ENCODE data around the gene SUV39H2.
"Not testable (repeated sequence)": the region's sequence is repeated elsewhere in the genome, so short reads cannot be mapped to it uniquely, and the experiment has no call there.

SUV39H2 gene

GRCh38 chr10:14884082-14884481 is 5.4 kb downstream of the SUV39H2 start:
- peaks cover 53% of the 10 kb centered on the region for H3K36me3 ChIP-seq (ENCODE audit: insufficient read depth, low read length)
- H2AFZ ChIP-seq (ENCODE audit: low read depth, low read length): no peak overlapping the region
- peaks cover 9% of the 10 kb centered on the region for H3K4me1 ChIP-seq (ENCODE audit: insufficient read depth, low read length)
- H3K27me3 ChIP-seq (ENCODE audit: insufficient read depth, low read length): no peaks in the 10 kb centered on the region
- peaks cover 7% of the 10 kb centered on the region for H3K9me3 ChIP-seq (ENCODE audit: low read length)
- H3K4me3 ChIP-seq (ENCODE audit: low read length): no peak overlapping the region

DNA sequence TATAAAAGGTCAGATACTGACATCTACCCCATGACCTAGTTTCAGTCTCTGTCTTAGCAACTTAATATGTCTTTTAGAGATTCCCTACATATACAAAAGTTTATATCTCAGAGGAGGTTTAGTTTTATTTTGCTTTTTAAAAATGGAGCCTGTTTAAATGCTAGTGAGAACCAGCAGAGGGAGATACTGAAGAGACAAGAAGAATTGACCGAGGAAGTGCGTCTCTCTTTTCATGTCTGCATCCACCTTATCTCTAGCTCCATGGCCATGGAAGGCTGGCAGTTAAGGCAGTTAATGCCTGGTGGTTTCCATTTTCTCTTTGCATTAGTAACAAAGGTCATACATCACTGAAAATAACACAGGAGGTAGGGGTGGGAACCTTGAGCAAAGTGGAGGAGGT is 10.7 kb downstream of the SUV39H2 start:
- Histone ChIP-seq H3K4me1 (ENCODE audit: insufficient read depth, low read length) (no peaks in the 10 kb centered on the region), H2AFZ (ENCODE audit: low read depth, low read length) (no peak overlapping the region), H3K27me3 (ENCODE audit: insufficient read depth, low read length) (no peaks in the 10 kb centered on the region), H3K36me3 (ENCODE audit: insufficient read depth, low read length) (peaks cover 42% of the 10 kb centered on the region), H3K9me3 (ENCODE audit: low read length) (peaks cover 7% of the 10 kb centered on the region), H3K4me3 (ENCODE audit: low read length) (no peak overlapping the region)

GRCh38 chr10:14891151-14891550 is 12.5 kb downstream of the SUV39H2 start:
- Histone ChIP-seq H3K4me1 (ENCODE audit: insufficient read depth, low read length) (no peaks in the 10 kb centered on the region), H2AFZ (ENCODE audit: low read depth, low read length) (no peak overlapping the region), H3K4me3 (ENCODE audit: low read length) (no peak overlapping the region), H3K27me3 (ENCODE audit: insufficient read depth, low read length) (no peaks in the 10 kb centered on the region), H3K36me3 (ENCODE audit: insufficient read depth, low read length) (peaks cover 24% of the 10 kb centered on the region), H3K9me3 (ENCODE audit: low read length) (peaks cover 2% of the 10 kb centered on the region)

DNA sequence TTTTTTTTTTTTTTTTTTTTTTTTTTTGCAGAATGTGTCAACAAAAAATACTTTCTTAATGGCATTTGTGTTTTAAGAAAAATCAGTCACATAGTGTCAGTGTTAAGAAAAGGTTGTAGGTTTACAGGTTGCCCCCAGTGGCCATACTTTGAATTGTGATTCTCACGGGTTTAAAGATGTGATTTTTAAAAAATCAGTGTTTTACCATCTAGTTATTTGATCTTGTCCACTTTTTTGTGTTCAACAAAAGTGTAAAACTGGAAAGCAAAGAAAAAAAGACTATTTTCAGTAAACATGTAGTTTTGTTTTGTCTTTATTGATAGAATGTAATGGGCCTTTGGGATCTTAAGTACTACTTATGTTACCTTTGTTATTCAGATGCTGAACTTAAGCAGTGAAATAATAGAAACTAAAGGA is 25.7 kb downstream of the SUV39H2 start:
- Histone ChIP-seq H3K4me1 (ENCODE audit: insufficient read depth, low read length) (no peaks in the 10 kb centered on the region), H3K4me3 (ENCODE audit: low read length) (no peak overlapping the region), H3K36me3 (ENCODE audit: insufficient read depth, low read length) (peaks cover 92% of the 10 kb centered on the region), H3K9me3 (ENCODE audit: low read length) (peaks cover 2% of the 10 kb centered on the region), H2AFZ (ENCODE audit: low read depth, low read length) (no peak overlapping the region), H3K27me3 (ENCODE audit: insufficient read depth, low read length) (no peaks in the 10 kb centered on the region)

GRCh38 chr10:14904864-14905263 is 26.2 kb downstream of the SUV39H2 start:
- Histone ChIP-seq H3K27me3 (ENCODE audit: insufficient read depth, low read length) (no peaks in the 10 kb centered on the region), H3K9me3 (ENCODE audit: low read length) (peaks cover 2% of the 10 kb centered on the region), H3K4me1 (ENCODE audit: insufficient read depth, low read length) (no peaks in the 10 kb centered on the region), H2AFZ (ENCODE audit: low read depth, low read length) (no peak overlapping the region), H3K36me3 (ENCODE audit: insufficient read depth, low read length) (peaks cover 87% of the 10 kb centered on the region), H3K4me3 (ENCODE audit: low read length) (no peak overlapping the region)

DNA sequence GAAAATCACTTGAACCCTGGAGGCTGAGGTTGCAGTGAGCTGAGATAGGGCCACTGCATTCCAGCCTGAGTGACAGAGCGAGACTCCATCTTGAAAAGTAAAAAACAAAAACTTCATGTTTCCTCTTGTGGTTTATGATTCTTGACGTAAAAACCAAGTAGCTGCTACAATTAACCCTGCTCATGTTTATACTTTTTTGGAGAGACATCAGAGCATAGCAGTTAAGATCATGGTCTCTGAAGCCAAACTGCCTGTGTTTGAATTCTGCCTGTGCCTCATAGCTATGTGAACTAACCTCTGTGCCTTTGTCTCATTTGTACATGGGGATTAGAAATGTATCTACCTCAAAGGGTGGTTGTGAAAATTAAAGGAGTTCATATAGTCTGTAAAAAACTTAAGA is 27.2 kb downstream of the SUV39H2 start:
- peaks cover 86% of the 10 kb centered on the region for H3K36me3 ChIP-seq (ENCODE audit: insufficient read depth, low read length)
- H3K27me3 ChIP-seq (ENCODE audit: insufficient read depth, low read length): no peaks in the 10 kb centered on the region
- H3K4me1 ChIP-seq (ENCODE audit: insufficient read depth, low read length): no peaks in the 10 kb centered on the region
- H2AFZ ChIP-seq (ENCODE audit: low read depth, low read length): no peak overlapping the region
- peaks cover 2% of the 10 kb centered on the region for H3K9me3 ChIP-seq (ENCODE audit: low read length)
- H3K4me3 ChIP-seq (ENCODE audit: low read length): no peak overlapping the region

- Histone ChIP-seq H3K4me3 (ENCODE audit: low read length) (no peak overlapping the region), H3K36me3 (ENCODE audit: insufficient read depth, low read length) (peaks cover 86% of the 10 kb centered on the region), H3K4me1 (ENCODE audit: insufficient read depth, low read length) (no peaks in the 10 kb centered on the region), H3K9me3 (ENCODE audit: low read length) (peaks cover 2% of the 10 kb centered on the region), H3K27me3 (ENCODE audit: insufficient read depth, low read length) (no peaks in the 10 kb centered on the region), H2AFZ (ENCODE audit: low read depth, low read length) (no peak overlapping the region)
Measured at GRCh38 chr10:14906765-14907164, 28.1 kb downstream of the SUV39H2 start.

- H3K4me1 ChIP-seq (ENCODE audit: insufficient read depth, low read length); H3K27me3 ChIP-seq (ENCODE audit: insufficient read depth, low read length); H2AFZ ChIP-seq (ENCODE audit: low read depth, low read length); H3K4me3 ChIP-seq (ENCODE audit: low read length); H3K9me3 ChIP-seq (ENCODE audit: low read length): not testable (repeated sequence)
- H3K36me3 ChIP-seq (ENCODE audit: insufficient read depth, low read length): peaks cover 85% of the 10 kb centered on the region
Measured at GRCh38 chr10:14907591-14907990, 28.9 kb downstream of the SUV39H2 start.

DNA sequence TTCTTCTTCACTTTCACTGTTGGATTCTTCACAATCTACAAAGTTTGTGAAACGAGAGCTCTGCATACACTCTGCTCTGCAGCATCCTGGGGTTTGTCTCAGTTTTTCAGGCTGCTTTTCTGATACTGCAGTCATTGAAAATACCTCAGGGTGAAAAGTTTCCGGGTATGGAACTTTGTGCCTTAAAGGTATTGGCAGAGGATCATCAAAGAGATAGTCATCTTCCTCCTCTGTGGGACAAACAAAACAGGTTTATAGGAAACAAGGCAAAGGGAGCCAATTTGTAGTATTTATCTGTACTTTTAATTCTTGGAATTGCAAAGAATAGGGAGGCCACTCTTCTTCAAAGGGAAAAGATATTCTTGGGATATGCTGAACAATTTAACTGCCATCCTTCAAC is 30.4 kb downstream of the SUV39H2 start:
- Histone ChIP-seq H3K4me3 (ENCODE audit: low read length) (no peak overlapping the region), H3K36me3 (ENCODE audit: insufficient read depth, low read length) (peaks cover 78% of the 10 kb centered on the region), H3K27me3 (ENCODE audit: insufficient read depth, low read length) (no peaks in the 10 kb centered on the region), H3K4me1 (ENCODE audit: insufficient read depth, low read length) (no peaks in the 10 kb centered on the region), H3K9me3 (ENCODE audit: low read length) (peaks cover 2% of the 10 kb centered on the region), H2AFZ (ENCODE audit: low read depth, low read length) (no peak overlapping the region)

DNA sequence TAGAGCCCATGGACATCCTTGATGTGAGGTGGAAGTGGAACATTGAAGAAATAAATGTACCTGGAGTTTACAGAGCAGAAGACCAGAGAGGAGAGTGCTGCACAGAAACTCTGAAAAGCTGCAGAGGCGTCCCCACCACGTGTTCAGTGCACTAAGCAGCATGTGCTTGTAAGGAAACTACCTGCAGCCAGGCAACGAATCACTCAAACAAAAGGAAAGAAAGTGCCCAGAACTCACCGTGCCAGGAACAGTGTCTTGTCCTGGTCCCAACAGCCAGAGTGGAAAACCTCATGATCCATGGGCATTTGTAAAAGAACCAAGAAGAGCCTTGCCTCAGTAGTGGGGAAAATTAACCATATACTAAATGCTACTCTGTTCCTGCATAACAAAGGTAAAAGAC is 32.3 kb downstream of the SUV39H2 start:
- no peaks in the 10 kb centered on the region for H3K27me3 ChIP-seq (ENCODE audit: insufficient read depth, low read length)
- no peak overlapping the region for H3K4me3 ChIP-seq (ENCODE audit: low read length)
- H2AFZ ChIP-seq (ENCODE audit: low read depth, low read length): no peak overlapping the region
- peaks cover 68% of the 10 kb centered on the region for H3K36me3 ChIP-seq (ENCODE audit: insufficient read depth, low read length)
- peaks cover 2% of the 10 kb centered on the region for H3K9me3 ChIP-seq (ENCODE audit: low read length)
- H3K4me1 ChIP-seq (ENCODE audit: insufficient read depth, low read length): no peaks in the 10 kb centered on the region

DNA sequence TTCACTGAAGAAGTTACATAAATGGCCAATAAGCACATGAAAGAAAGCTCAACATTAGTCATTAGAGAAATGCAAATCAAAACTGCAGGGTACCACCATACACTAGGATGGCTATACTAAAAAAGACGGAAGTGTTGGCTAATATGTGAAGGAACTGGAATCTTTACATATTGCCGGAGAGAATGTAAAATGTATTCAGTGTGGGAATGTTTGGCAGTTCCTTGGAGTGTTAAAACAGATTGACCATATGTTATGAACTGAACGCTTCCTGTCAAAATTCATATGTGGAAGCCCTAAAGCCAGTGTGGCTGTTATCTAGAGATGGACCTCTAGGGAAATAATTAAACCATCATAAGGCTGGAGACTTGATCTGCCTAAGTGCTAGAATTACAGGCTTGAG is 33.1 kb downstream of the SUV39H2 start:
- no peaks in the 10 kb centered on the region for H3K4me1 ChIP-seq (ENCODE audit: insufficient read depth, low read length)
- peaks cover 60% of the 10 kb centered on the region for H3K36me3 ChIP-seq (ENCODE audit: insufficient read depth, low read length)
- H3K9me3 ChIP-seq (ENCODE audit: low read length): peaks cover 1% of the 10 kb centered on the region
- H3K27me3 ChIP-seq (ENCODE audit: insufficient read depth, low read length): no peaks in the 10 kb centered on the region
- no peak overlapping the region for H2AFZ ChIP-seq (ENCODE audit: low read depth, low read length)
- no peak overlapping the region for H3K4me3 ChIP-seq (ENCODE audit: low read length)

GRCh38 chr10:14916600-14916999 is 37.9 kb downstream of the SUV39H2 start:
- no peaks in the 10 kb centered on the region for H3K27me3 ChIP-seq (ENCODE audit: insufficient read depth, low read length)
- H3K4me1 ChIP-seq (ENCODE audit: insufficient read depth, low read length): no peaks in the 10 kb centered on the region
- no peak overlapping the region for H3K4me3 ChIP-seq (ENCODE audit: low read length)
- peaks cover 57% of the 10 kb centered on the region for H3K36me3 ChIP-seq (ENCODE audit: insufficient read depth, low read length)
- peaks cover 9% of the 10 kb centered on the region for H3K9me3 ChIP-seq (ENCODE audit: low read length)
- H2AFZ ChIP-seq (ENCODE audit: low read depth, low read length): no peak overlapping the region

DNA sequence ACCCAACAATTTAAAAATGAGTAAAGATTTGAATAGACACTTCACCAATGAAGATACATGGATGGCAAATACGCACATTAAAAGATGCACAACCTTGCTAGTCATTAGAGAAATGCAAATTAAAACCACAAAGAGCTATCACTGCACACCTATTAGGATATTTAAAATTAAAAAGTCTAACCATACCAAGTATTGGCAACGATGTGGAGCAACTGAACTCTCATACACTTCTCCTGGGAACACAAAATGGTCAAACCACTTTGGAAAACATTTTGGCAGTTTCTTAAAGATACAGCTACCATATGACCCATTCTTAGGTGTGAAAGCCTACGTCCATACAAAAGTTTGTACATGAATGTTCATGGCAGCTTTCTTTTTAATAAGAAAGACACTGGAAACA is 39.2 kb downstream of the SUV39H2 start:
- H3K4me1 ChIP-seq (ENCODE audit: insufficient read depth, low read length): no peaks in the 10 kb centered on the region
- no peak overlapping the region for H3K4me3 ChIP-seq (ENCODE audit: low read length)
- H2AFZ ChIP-seq (ENCODE audit: low read depth, low read length): no peak overlapping the region
- H3K9me3 ChIP-seq (ENCODE audit: low read length): peaks cover 9% of the 10 kb centered on the region
- peaks cover 53% of the 10 kb centered on the region for H3K36me3 ChIP-seq (ENCODE audit: insufficient read depth, low read length)
- H3K27me3 ChIP-seq (ENCODE audit: insufficient read depth, low read length): no peaks in the 10 kb centered on the region

DNA sequence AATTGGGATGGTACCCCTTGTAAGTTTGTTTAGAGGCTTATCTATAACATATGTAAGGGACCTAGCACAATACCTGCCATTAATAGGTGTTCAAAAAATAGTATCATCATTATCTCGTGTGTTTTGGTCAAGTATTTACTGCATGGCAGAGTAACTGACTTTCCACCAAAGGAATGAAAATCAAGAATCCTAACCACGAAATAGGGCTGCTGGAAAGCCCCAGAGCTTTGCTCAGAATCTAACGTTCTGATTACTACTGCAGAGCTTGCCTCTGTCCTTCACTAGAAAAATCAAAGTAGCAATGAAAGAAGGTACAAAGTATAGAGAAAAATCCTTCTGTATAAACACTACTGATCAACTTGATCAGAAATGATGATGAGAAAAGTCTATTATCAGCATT is 40.3 kb downstream of the SUV39H2 start:
- H3K36me3 ChIP-seq (ENCODE audit: insufficient read depth, low read length): peaks cover 55% of the 10 kb centered on the region
- H2AFZ ChIP-seq (ENCODE audit: low read depth, low read length): no peak overlapping the region
- no peaks in the 10 kb centered on the region for H3K4me1 ChIP-seq (ENCODE audit: insufficient read depth, low read length)
- H3K9me3 ChIP-seq (ENCODE audit: low read length): peaks cover 9% of the 10 kb centered on the region
- H3K4me3 ChIP-seq (ENCODE audit: low read length): no peak overlapping the region
- no peaks in the 10 kb centered on the region for H3K27me3 ChIP-seq (ENCODE audit: insufficient read depth, low read length)

All from neuron (in vitro differentiated cells).